Body of pancreas (tissue), 4 donors: ENCODE results near the gene HSBP1L1. TPM values are rescaled to one million over a fixed set of nuclear protein-coding genes. Genes with fewer than 3 reads are reported as not detected.

Experiments
- ATAC-seq: fragments of 150-250 bp; one replicate; pipeline ENCODE4 v1.9.1; 2016
- DNase-seq, 4 donors: peaks; one replicate each; pipeline ENCODE4 v3.0.0-alpha.2; 2019
- H3K27ac ChIP-seq, 4 donors: fragments of 200-600 bp; sonication (generic); 1 replicate in 3 of 4; 2 replicates in 1 of 4; pipeline versions ENCODE4 v1.5.1 to v1.6.1; 2016 to 2019; ENCODE audit warnings: mild to moderate bottlenecking in 1 of 4, mixed read lengths in 1 of 4, moderate library complexity in 1 of 4
- H3K27me3 ChIP-seq, 2 donors: fragments of 200-600 bp; sonication (generic); one replicate each; pipeline ENCODE4 v1.6.0; 2016; ENCODE audit warnings: mild to moderate bottlenecking in 1 of 2
- H3K36me3 ChIP-seq, 2 donors: fragments of 200-600 bp; sonication (generic); replicated peaks in 1 of 2; 2 replicates each; pipeline ENCODE4 v1.5.1; 2016; ENCODE audit warnings: low read depth in 2 of 2; ENCODE audit not compliant: insufficient read depth in 1 of 2
- H3K4me1 ChIP-seq: fragments of 200-600 bp; sonication (generic); one replicate; pipeline ENCODE4 v1.6.0; 2016
- H3K4me3 ChIP-seq, 2 donors: fragments of 200-600 bp; sonication (generic); 1 replicate in 1 of 2; 2 replicates in 1 of 2; pipeline ENCODE4 v1.5.1; 2016 to 2019
- H3K9me3 ChIP-seq, 3 donors: fragments of 200-600 bp; sonication (generic); 1 replicate in 2 of 3; 2 replicates in 1 of 3; pipeline ENCODE4 v1.5.1; 2016
- CTCF ChIP-seq, 7 experiments: fragments of 450-650 bp in 4 of 7; fragments of 200-600 bp in 3 of 7; sonication (generic) in 3 of 7; IDR thresholded peaks; one replicate each; pipeline ENCODE4 v1.5.1; 2016 to 2019; ENCODE audit warnings: antibody characterized with exemption in 7 of 7
- POLR2A ChIP-seq, 3 donors: fragments of 450-650 bp; IDR thresholded peaks; one replicate each; pipeline ENCODE4 v1.6.1; 2016; ENCODE audit warnings: antibody characterized with exemption in 3 of 3, mild to moderate bottlenecking in 2 of 3
- WGBS, 2 donors: methylation state at CpG; one replicate each; pipeline ENCODE4 v1.1.5; 2017; 5-methylcytosine and 5-hydroxymethylcytosine counted together
- intact Hi-C: fragments of 100-400 bp; cut with DNase I; formaldehyde crosslinking; loops from one replicate; pipeline ENCODE4 v1.15.1; 2023
- total RNA-seq, 2 donors: library from RNA; depleted of rRNA; stranded (reverse); fragments of >200 nt; gene quantifications; one replicate each; pipeline ENCODE4 v1.1.0, GENCODE V29; 2016

The HSBP1L1 gene
- total RNA-seq, 2 donors from 2014 or later, result 14.8 to 22.1 TPM

GRCh38 chr18:79963658-79964329, 649 bp upstream of the HSBP1L1 start:
- intact Hi-C loops, result no loop called here
- ATAC-seq (no peak), DNase-seq (no peak)
- no peaks in the 10 kb centered on the region for H3K27me3 ChIP-seq
- H3K4me1 ChIP-seq, result peaks cover 19% of the 10 kb centered on the region
- TF ChIP-seq POLR2A (IDR thresholded peaks at IDR 0.05) (no peak), CTCF (IDR thresholded peaks at IDR 0.05) (no peak)
- H3K36me3 ChIP-seq, result peaks cover 0 to 3% of the 10 kb centered on the region in 2 donors
- 76% methylated on average over 24 to 30 of the region's 30 CpGs for WGBS, 2 donors
- no peaks in the 10 kb centered on the region for H3K9me3 ChIP-seq
- H3K27ac ChIP-seq, result peak overlapping the region; percentile 74 to 92 (median 92)
- peak overlapping the region in 1 of 2 donors; percentile 37 for H3K4me3 ChIP-seq

- peaks cover 0 to 3% of the 10 kb centered on the region in 2 donors for H3K36me3 ChIP-seq
- peak; percentile 77 for ATAC-seq
- 5 to 7% methylated on average over 13 to 22 of the region's 24 CpGs for WGBS, 2 donors
- intact Hi-C loops, result no loop called here
- peak overlapping the region; percentile 74 to 92 (median 92) for H3K27ac ChIP-seq
- no peaks in the 10 kb centered on the region for H3K27me3 ChIP-seq
- peak overlapping the region; percentile 37 to 53 for H3K4me3 ChIP-seq
- H3K4me1 ChIP-seq, result peaks cover 19% of the 10 kb centered on the region
- no peaks in the 10 kb centered on the region for H3K9me3 ChIP-seq
- peak in 2 of 3 donors; percentile 36 to 56 for TF ChIP-seq POLR2A (IDR thresholded peaks at IDR 0.05)
- no peak for TF ChIP-seq CTCF (IDR thresholded peaks at IDR 0.05)
- peak; percentile 56 to 68 (median 64) for DNase-seq
Observed at GRCh38 chr18:79965119-79965902, 868 bp downstream of the HSBP1L1 start.

GRCh38 chr18:79970419-79971133, 6.1 kb downstream of the HSBP1L1 start:
- Histone ChIP-seq H3K36me3 (peaks cover 0 to 12% of the 10 kb centered on the region in 2 donors), H3K4me3 (no peak overlapping the region), H3K27me3 (no peaks in the 10 kb centered on the region), H3K4me1 (peaks cover 7% of the 10 kb centered on the region), H3K27ac (no peak overlapping the region), H3K9me3 (no peaks in the 10 kb centered on the region)
- ATAC-seq (no peak), DNase-seq (no peak)
- intact Hi-C loops, result no loop called here
- WGBS, 2 donors, result 84 to 87% methylated on average over 10 to 12 of the region's 12 CpGs
- no peak for TF ChIP-seq CTCF (IDR thresholded peaks at IDR 0.05)
- TF ChIP-seq POLR2A (IDR thresholded peaks at IDR 0.05), result no peak

- ATAC-seq (no peak), DNase-seq (no peak)
- TF ChIP-seq POLR2A (IDR thresholded peaks at IDR 0.05) (no peak), CTCF (IDR thresholded peaks at IDR 0.05) (no peak)
- peaks cover 0 to 12% of the 10 kb centered on the region in 2 donors for H3K36me3 ChIP-seq
- no peak overlapping the region for H3K4me3 ChIP-seq
- intact Hi-C loops, result no loop called here
- H3K4me1 ChIP-seq, result peaks cover 6% of the 10 kb centered on the region
- H3K27me3 ChIP-seq, result no peaks in the 10 kb centered on the region
- 88 to 92% methylated on average over 17 of the region's 17 CpGs for WGBS, 2 donors
- H3K9me3 ChIP-seq, result no peaks in the 10 kb centered on the region
- H3K27ac ChIP-seq, result no peak overlapping the region
Observed at GRCh38 chr18:79971211-79971952, 6.9 kb downstream of the HSBP1L1 start.
